Hematopoietic multipotent progenitor cell (in vitro differentiated cells): ENCODE measurements around the gene MPPED1. TPM values are rescaled to one million over a fixed set of nuclear protein-coding genes. Genes with fewer than 3 reads are reported as not detected.

Experiments
- DNase-seq, 3 donors: peaks; one replicate each; pipeline ENCODE4 v3.0.0-alpha.2; 2011 to 2015; ENCODE audit warnings: low read depth in 2 of 3, low spot score in 2 of 3
- total RNA-seq: library from RNA; depleted of rRNA; stranded (reverse); fragments of >200 nt; gene quantifications from one replicate; pipeline ENCODE4 v1.2.3, GENCODE V29; 2012

The MPPED1 gene
- total RNA-seq, 1 donor: under 0.01 TPM

DNA sequence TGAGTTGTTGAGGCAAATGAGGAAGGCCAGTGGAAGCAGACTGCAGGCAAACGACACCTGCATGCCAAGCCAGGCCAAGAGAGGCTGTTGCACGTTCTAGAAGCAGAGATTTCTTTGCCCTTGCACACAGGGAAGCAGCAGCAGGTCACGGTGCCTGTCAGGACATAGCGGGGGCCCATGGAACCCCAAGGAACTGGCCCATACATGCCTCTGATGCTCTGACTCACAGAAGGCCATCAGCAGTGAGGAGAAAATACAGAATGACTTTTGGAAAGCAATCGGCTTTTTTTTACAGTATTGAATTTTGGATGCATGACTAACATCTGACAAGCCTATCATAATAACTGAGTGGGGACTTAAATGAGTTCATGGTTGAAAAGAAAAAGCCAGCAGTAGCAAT lies 123.9 kb downstream of the MPPED1 start:
- DNase-seq: no peak

DNA sequence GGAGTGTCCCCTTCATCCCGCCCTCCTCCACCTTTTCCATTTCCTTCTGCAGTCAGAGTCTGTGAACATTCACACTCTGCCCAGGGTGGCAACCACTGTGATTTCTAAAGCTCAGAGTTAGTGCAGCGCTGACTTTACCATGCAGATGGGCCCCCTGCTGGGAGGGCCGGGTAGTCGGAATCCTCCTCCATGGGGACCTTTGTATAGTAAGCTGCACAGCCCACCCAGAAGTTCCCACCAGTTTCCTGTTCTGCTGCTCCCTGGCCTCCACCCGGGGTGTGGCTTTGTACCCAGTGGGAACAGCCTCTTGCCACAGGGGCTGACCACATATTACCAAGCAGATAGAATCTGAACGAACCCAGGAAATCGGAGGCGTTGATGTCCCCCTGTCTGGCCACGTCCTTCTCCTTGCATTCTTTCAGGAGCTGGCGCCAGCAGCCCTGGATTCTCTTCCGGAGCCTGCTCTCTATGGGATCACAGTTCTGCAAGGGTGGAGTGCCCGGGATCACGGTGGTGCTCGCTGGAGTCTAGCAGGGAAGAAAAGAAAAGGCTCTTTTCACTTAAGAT lies 125.3 kb downstream of the MPPED1 start:
- no peak for DNase-seq

DNA sequence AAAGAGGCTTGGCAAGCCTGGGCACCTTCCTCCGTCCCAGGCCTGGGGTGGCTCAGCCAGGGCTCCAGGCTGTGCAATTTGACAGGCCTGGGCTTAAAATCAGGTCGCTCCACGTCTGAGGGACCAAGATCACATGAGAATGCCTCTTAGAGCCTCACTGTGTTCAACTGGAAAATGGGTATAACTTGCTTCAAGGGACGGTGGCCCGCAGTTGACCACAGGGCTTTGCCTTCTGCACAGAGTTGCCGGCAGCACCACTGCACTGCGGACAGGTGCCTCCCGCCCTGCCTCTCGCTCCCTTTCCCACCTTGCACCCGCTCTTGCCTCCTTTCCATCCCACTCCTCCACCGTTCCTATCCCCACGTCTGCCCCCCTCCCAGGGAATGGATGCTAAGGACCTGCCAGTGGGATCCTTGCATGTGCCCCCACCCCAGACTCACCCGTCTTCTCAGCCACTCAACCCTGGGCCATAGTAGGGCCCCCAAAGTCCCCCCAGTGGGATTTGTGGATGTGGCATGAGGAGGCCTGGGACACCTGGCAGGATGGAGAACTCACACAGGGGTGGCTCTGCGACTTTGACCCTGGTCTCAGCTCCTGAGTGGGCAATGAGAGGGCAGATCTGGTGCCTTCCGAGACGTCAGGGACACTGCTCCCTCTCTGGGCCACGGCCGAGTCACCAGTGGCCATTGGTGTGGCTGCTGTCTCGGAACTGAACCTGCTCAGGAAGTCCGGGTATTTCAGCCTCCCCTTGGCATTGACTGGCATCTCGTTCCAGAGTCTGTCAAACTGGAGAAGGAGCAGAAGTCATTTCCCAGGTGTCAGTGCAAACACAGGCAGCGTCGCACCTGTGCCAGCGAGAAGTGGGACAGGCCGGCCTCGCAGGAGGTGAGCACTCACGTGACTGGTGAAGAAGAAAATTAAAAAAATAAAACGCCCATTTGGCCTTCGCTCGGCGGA lies 128.0 kb downstream of the MPPED1 start:
- DNase-seq: no peak

DNA sequence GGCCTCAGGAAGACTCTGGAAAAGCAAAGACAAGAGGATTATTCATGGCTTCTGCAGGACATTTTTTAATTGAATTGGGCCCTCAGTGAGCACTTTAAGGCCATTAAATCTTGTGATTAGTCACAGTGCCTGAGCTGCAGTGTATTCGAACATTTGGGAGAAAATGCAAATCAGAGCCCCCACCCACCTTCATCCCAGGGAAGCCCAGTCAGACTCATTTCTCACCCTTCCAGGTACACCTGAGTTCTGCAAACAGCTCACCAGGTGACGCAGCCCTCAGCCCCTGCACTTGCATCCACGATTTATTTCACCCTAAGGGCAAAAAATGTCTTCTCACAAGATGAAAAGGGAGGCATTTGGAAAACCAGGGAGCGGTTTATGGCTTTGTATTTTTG lies 128.7 kb downstream of the MPPED1 start:
- DNase-seq: no peak

DNA sequence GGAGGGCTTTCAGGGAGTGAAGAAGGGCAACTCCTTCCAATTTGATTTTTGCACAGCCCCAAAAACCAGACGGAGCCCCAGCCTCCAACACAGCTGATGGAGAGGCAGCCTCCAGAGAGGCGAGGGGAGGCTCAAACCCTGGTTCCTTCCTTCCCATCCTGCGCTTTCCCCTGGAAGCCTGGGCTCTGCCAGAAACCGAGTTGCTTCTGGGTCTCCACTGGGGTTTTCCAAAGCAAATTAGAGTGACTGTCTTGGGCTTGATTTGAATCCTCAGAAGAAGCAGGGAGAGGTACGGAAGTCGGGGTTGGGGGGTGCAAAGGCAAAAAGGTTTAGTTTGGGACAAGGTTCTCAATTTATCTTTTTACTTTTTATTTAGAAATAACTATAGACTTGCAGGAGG lies 129.2 kb downstream of the MPPED1 start:
- DNase-seq: no peak

DNA sequence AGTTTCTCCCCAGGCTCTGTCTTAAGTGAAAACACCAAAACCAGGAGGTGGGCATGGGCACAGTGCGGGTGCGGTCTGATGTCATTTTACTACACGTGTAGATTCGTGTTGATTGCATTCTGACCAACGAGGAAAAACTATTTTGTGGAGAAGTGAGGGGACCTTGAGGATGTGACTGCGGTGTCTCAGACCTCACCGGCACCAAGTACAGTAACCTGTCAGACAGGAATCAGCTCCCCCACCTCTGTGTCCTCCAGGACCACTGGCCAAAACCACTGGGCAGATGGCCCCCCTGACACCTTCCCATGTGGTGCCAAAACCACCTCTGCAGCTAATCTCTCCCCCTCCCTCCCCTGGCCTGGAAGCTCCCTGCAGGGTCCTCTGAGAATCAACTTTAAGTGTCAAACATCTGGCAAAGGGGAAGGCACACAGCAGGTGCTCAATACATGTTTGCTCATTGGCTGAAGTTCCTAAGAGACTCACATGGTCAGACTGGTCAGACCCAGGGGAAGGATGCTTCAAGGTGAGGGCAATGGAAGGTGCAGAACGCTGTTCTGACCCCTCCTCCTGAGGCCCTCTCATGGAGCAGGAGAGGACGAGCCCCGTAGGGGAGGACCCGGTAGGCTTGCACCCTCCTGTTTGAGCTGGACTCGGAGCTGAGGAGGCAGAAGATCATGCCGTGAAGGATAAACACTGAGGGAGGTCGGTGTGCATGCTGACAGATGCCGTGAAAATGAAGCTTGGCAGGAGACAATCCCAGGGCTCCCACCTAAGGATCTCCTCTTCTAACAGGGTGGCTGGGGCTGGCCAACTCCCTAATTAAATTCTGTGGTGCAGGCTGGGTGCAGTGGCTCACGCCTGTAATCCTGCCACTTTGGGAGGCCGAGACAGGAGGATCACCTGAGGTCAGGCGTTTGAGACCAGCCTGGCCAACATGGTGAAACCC lies 129.9 kb downstream of the MPPED1 start:
- no peak for DNase-seq

DNA sequence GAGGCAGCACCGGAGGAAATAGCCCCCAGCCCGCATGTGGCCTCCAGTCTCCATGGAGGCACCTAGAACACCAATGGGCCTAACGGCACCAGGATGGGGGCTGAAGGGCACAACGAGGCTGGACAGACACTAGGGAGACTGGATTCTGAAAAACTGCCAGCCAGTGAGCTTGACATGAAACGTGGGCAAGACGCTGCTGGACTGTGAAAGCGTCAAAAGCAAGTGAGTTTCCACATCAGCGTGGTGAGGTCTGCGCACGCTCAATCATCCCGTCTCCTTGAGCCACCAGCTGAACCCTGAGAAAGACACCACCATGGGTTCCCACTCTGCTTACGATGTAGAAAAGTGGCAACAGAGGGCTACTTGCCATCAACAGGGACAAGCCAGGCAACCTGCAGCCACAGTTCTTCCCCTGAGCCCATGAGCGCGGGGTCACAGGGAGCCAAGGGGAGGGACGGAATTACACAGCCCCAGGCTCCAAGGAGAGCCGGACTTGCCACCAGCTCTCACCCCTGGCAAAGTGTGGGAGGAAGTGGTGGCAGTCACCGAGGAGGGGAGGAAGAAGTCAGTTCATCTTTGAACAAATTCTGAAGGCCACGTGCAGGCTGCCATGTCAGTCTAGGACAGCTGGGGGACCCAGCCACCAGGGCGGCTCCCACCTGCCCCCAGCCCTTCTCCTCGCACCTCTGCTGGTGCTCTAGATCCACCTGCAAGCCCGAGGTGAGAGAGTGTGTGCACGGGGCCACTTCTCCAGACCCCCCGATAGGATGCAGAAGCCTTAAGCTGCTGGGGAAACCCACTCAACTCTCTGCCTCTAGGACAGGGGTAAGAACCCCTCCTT lies 131.1 kb downstream of the MPPED1 start:
- DNase-seq: no peak

DNA sequence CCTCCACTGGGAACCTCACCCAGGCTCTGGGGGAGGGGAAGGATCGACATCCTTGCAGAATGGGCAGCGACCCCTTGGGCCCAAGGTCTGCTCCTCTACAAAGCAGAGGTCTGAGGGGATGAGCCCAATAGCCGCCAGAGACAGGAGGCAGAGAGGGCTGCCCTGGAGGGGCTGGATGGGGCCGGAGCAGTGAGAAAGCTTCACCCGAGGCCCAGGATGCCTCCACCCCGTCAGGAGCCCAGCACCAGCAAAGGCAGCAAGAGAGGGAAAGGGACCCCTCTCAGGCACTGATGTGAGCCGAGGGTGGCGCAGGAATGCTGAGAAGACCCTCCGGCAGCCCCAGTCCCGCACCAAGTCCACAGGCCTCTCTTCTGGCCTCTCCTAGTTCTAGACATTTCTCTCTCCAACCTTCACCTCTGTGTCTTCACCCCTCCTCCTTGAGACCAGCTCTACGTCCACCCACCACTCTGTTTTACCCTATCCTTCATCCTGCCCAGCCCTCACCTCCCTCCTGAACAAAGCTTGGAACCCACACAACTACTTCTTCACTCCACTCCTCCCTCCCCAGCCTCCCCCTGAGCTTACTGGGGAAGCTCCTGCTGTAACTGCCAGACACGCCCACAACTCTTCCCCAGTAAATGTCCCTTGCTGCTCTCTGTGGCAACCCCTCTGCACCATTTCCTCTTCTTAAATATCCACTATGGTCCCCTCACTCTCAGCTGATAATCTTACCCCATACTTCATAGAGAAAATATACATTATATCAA lies 131.9 kb downstream of the MPPED1 start:
- DNase-seq: no peak

DNA sequence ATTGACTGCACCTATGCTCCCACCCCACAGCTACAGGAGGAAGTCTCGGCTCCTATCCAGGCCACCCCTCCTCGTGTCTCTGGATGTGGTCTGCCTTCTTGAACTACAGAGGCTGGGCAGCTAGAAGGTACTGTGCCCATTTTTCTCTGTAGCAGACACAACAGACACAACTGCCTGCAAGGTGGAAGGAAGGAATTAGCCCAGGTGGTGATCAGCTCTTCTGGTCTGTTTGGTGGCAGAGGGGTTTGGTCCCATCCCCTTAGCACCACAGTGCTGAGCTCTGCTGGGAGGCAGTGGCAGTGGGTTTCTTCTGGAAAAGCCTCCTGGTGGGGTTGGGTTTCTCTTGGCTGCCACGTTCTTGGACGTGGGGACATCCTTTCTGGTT lies 132.5 kb downstream of the MPPED1 start:
- DNase-seq: no peak

DNA sequence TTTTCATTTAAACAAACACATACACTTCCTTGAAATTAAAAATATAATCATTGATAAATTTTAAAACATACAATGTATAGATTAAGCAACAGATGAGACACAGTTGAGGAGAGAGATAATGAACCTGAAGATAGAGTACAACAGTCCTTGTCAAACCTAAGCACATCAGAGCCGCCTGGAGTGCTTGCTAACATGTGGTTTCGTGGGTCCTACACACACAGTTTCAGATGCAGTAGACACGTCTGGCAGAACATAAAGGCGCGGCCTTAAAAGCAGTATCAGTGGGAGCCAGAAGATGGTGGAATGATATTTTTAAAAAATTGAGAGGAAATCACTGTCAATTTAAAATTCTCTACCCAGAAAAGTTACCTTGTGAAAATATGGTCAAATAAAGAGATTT lies 134.4 kb downstream of the MPPED1 start:
- no peak for DNase-seq

DNA sequence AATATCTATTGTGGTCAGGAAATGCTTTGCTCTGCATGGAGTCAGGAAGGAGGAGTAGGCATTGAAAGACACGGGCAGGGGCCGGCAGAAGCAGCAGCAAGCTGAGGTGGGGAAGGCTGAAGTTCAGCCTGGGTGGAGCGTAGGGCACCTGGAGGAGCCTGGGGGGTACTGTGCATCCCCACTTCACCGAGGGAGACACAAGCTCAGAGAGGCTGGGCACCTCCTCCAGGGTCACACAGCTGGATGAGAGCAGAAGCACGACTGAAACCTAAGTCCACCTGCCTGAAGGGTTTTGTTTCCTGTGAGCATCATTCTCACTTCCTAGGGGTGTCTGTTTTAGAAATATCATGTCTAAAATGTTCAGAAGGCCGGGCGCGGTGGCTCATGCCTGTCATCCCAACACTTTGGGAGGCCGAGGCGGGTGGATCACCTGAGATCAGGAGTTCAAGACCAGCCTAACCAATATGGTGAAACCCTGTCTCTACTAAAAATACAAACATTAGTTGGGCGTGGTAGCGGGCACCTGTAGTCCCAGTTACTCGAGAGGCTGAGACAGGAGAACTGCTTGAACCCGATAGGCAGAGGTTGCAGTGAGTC lies 138.3 kb downstream of the MPPED1 start:
- no peak for DNase-seq

DNA sequence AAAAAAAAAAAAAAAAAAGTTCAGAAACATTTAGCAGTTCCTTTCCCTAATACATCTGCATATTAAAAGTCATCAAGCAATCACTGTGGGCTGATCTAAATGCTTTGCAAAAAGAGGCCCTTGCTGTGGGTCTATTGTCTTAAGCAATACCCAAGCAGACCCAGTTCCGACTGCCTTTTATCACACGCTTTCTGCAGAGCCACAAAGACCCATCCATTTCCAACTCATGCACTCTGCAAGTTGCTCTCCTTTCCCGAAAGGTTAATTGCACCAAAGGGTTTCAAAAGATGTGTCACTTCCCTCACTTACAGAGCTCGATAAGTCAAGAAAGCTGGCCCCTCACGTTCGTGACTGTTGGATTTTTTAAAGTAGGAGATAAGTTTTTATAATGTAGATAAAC lies 138.9 kb downstream of the MPPED1 start:
- DNase-seq: no peak

DNA sequence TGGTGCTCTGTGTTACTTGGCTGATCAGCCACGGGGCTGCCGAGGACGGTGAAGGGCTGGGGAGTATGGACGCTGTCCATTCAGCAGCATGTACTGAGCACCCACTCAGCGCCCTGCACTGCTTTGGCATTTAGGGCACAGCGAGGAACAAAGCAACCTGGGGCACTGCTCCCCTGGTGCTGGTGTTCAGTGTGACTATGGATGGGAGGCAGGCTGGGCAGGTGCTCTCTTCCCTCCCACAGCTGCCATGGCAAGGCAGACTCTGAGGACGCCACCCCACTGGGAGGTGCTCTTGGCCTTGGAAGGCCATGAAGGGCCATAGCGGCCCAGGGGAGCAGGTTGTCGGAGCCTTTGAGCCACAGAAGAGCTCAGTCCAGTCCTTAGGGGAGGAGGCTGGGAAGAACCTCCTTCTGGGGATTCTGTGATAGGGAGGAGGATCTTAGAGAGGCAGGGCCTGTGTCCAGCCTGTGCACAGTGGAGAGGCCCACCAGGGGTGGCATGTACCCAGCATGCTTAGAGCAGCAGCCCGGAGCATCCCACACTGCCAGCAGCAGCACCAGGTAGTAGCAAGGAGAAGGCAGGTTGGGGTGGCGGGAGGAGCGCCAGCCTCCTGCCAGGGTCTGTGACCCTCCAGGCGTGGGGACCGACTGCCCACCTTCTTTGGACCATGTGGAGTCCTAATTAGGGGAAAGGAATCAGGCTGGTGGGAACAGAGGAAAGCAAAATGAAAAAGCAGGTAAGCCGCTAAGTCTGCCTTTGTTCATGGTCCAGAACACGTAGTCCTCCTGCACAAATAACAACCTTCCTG lies 141.8 kb downstream of the MPPED1 start:
- no peak for DNase-seq

DNA sequence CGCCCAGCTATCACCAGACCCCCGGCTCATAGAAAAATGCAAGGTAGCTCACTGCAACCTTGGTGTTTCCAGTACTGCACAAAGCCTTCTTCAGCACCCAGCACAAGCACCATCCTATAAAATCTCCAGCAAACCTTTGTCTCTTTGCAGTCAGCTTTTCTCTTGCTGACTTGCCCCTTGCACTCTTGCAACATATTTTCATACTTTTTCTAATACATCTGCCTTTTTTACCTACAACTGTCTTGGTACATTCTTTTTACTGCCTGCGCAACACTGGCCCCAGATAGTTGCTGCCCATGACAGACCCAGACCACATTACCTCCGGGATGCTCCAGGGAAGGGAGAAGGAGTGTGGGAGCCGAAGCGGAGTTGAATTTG lies 142.4 kb downstream of the MPPED1 start:
- DNase-seq: no peak

DNA sequence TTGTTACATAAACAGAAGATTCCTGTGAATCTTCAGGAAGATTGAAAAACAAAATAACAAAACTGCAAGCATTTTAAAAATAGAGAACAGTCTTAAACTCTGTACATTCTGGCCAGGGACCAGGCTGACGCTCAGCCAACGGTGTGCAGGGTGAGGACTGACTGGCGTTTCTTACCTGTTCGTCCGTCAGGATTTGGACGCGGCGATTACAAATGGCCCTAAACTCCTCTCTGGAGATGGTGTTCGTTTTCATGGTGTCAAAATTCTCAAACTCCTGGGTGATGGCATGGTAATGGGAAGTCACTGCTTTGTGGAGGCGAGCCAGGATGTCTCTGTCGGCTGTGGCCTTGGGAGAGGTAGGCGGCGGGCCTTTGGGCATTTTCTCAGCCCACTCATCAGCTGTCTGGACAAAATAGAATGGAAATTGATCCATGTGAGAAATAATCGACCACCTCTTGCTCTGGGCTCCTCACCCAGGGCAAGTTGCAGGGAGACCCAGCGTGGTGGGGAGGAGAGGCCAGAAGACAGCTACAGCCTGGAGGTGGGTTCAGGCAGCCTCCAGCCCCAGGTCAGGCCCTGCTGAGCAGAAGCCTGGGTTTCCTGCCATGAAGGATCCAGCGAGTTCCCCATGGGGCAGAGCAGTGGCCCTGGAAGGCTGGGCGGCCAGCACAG lies 143.0 kb downstream of the MPPED1 start:
- DNase-seq: no peak

DNA sequence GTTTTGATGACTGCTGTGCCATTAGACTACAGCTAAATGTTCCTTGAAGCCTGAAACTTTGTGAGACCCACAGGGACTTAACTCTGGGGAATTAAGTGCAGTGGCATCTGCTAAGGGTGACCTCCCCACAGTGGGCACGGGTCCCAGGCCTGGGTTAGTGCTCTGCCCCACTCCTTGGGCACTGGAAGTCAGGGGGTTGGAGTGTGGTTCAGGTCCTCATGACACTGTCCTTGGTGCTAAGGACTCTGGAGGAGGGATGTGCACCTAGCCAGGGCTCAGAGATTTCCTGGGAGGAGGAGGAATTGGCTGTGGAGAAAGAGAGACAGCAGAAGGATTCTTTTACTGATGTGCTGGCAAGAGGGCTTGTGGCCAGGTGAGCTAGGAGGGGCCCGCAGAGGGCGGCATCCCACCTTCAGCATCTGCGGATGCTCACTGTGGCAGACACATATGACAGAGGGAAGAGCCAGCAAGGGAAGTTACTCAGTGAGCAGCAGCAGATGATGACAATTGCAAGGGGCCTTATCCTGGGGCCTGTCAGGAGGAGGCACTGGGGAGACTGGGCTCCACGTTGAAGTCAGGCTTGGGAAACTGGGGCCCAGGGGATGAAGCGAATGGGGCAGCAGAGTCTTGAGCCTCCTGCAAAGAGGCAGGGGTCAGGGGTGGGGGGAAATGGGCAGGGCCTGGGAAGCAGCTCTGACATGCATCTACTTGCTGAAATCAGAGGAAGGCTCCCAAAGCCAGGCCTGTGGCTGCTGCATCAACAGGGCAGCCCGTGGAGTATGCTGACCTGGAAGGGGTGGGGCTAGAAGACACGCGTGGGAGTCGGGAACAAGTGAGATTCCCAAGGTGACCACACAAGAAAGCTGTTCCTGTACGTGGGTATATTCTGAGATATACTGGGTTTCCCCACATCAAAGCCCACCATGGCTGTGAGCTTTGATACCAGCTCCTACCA lies 144.0 kb downstream of the MPPED1 start:
- DNase-seq: no peak
